ENCODE data around the gene MTREX.

- TF ChIP-seq CTCF (IDR thresholded peaks at IDR 0.05 in 8 of 11, conservative IDR thresholded peaks at IDR 0.05 in 3 of 11) = no peak
- no peak for TF ChIP-seq POLR2A (IDR thresholded peaks at IDR 0.05)
Measured at GRCh38 chr5:55305345-55305744, 2.4 kb upstream of the MTREX start.

All from spleen (tissue), 7 donors.